Chondrocyte (in vitro differentiated cells): ENCODE measurements around the gene SLC43A2. TPM values are rescaled to one million over a fixed set of nuclear protein-coding genes. Genes with fewer than 3 reads are reported as not detected.

Experiments
- DNase-seq: peaks from one replicate; pipeline ENCODE4 v3.0.0; 2021; ENCODE audit warnings: mixed read lengths, low spot score
- H3K27ac Mint-ChIP-seq: one replicate; pipeline ENCODE4 v1.8.0; 2021; ENCODE audit warnings: mild to moderate bottlenecking, moderate library complexity, mixed read lengths; ENCODE audit not compliant: unreplicated experiment
- H3K27me3 Mint-ChIP-seq: 2 replicates; pipeline ENCODE4 v1.8.0; 2021; ENCODE audit warnings: low read depth, mixed read lengths
- H3K36me3 Mint-ChIP-seq: 2 replicates; pipeline ENCODE4 v1.8.0; 2021; ENCODE audit warnings: low read depth, mixed read lengths
- H3K4me1 Mint-ChIP-seq: 2 replicates; pipeline ENCODE4 v1.8.0; 2021; ENCODE audit warnings: low read depth, mild to moderate bottlenecking, mixed read lengths
- H3K4me3 Mint-ChIP-seq: one replicate; pipeline ENCODE4 v1.8.0; 2021; ENCODE audit warnings: mild to moderate bottlenecking, moderate library complexity, mixed read lengths; ENCODE audit not compliant: unreplicated experiment
- H3K9me3 Mint-ChIP-seq: 2 replicates; pipeline ENCODE4 v1.8.0; 2021; ENCODE audit warnings: low read depth, mixed read lengths
- CTCF ChIP-seq: fragments of 200-600 bp; sonication (generic); IDR thresholded peaks from 2 replicates; pipeline ENCODE4 v1.5.0; 2021; ENCODE audit warnings: antibody characterized with exemption, mild to moderate bottlenecking, moderate library complexity
- total RNA-seq: library from RNA; stranded (reverse); gene quantifications from 3 replicates; pipeline ENCODE4 v1.2.1, GENCODE V29; 2021

SLC43A2 gene
- total RNA-seq, 1 donor from 2014 or later: 3.3 TPM

- Mint-ChIP-seq H3K9me3 (no peaks in the 10 kb centered on the region), H3K27ac (no peak overlapping the region), H3K4me3 (no peak overlapping the region), H3K36me3 (peaks cover 24% of the 10 kb centered on the region), H3K27me3 (no peaks in the 10 kb centered on the region), H3K4me1 (peaks cover 7% of the 10 kb centered on the region)
- no peak for DNase-seq
- TF ChIP-seq CTCF: no peak
Measured at GRCh38 chr17:1554751-1555540, 73.7 kb downstream of the SLC43A2 start.

DNA sequence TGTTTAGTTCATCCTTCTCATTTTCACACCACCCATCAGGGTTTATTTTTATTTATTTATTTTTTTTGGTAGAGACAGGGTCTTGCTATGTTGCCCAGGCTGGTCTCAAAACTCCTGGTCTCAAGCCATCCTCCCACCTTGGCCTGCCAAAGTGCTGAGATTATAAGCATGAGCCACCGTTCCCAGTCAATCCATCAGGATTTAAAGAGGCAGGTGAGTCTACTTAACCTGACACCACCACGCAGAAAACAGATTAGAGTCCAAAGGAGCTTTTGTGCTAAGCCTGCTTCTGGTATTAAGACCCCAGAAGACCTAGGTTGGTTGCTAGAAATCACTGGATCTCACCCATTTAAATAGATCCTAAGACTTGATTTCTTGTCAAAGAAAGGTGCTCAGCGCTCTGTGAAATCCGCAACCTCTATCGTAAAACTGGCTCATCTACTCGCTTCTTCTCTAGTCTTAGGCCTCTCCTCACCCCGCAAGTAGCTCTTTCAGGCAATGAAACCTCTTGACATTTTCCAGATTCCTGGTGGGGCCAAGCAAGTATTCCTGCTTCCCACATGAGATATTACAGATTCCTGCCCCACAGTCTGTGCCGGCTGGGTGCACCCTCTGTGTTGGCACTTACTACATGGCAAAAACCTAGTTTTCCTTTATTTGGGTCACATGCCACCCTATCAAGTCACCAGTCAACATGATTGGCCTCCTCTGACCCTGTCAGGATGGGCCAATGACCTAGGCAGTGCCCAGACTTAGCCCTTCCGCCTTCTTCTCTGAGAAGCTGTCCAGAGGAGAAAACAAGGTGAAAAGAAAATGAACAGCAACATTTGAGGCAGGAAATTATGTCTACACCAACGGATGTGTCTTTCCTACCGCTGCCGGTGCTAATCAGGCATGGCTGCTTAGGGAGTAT, 75.0 kb downstream of the SLC43A2 start:
- no peak overlapping the region for H3K4me3 Mint-ChIP-seq
- H3K4me1 Mint-ChIP-seq: peaks cover 7% of the 10 kb centered on the region
- DNase-seq: no peak
- no peak for TF ChIP-seq CTCF
- no peak overlapping the region for H3K27ac Mint-ChIP-seq
- no peaks in the 10 kb centered on the region for H3K9me3 Mint-ChIP-seq
- no peaks in the 10 kb centered on the region for H3K27me3 Mint-ChIP-seq
- H3K36me3 Mint-ChIP-seq: peaks cover 27% of the 10 kb centered on the region

DNA sequence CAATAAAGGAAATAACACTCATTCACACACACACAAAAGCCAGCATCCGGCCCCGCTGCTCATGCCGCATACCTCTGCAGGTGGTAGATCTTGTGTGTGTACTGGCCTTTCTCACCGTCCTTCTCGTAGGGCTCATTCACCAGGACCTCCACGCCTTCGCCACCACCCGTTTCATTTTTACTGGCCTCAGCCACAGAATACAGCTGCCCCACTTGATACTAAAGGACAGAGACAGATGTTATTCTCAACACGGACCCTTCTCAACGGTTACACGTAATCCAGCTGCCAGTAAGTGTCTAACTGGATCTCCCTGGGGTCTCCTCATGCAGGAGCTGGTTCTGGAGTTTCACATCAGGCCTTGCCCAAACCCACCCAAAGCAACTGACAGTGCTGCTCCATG, 75.7 kb downstream of the SLC43A2 start:
- Mint-ChIP-seq H3K27ac (no peak overlapping the region), H3K27me3 (no peaks in the 10 kb centered on the region), H3K9me3 (no peaks in the 10 kb centered on the region), H3K36me3 (peaks cover 30% of the 10 kb centered on the region), H3K4me3 (no peak overlapping the region), H3K4me1 (peaks cover 7% of the 10 kb centered on the region)
- no peak for TF ChIP-seq CTCF
- no peak for DNase-seq

DNA sequence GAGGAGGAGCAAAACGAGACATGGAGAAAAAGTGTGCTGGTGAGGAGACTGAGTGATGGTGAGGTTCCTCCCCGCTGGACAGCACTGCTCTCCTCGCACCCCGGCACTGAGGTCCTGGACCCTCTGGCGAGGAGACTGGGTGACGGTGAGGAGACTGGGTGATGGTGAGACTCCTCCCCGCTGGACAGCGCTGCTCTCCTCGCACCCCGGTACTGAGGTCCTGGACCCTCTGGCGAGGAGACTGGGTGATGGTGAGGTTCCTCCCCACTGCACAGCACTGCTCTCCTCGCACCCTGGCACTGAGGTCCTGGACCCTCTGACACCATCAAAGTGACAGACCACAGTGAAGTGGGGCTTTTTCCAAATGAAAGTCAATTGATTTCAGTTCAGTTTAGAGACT, 76.9 kb downstream of the SLC43A2 start:
- DNase-seq: no peak
- Mint-ChIP-seq H3K27me3 (no peaks in the 10 kb centered on the region), H3K4me1 (peaks cover under 1% of the 10 kb centered on the region), H3K36me3 (peaks cover 26% of the 10 kb centered on the region), H3K4me3 (no peak overlapping the region), H3K9me3 (no peaks in the 10 kb centered on the region), H3K27ac (no peak overlapping the region)
- TF ChIP-seq CTCF: no peak

GRCh38 chr17:1548032-1548431, 80.6 kb downstream of the SLC43A2 start:
- H3K27ac Mint-ChIP-seq: no peak overlapping the region
- no peaks in the 10 kb centered on the region for H3K9me3 Mint-ChIP-seq
- H3K4me3 Mint-ChIP-seq: no peak overlapping the region
- TF ChIP-seq CTCF: no peak
- H3K27me3 Mint-ChIP-seq: no peaks in the 10 kb centered on the region
- peaks cover 27% of the 10 kb centered on the region for H3K36me3 Mint-ChIP-seq
- peaks cover 7% of the 10 kb centered on the region for H3K4me1 Mint-ChIP-seq
- DNase-seq: peak; percentile 85
